HEK293 (cell line): ENCODE measurements around the gene NEDD1.

ENCODE experiments used
- CTCF ChIA-PET: fragments of 350-600 bp; formaldehyde crosslinking; extraction: SDS; loops from one replicate; lab custom pipeline; 2021; ENCODE audit warnings: antibody characterized with exemption; lab: Yijun Ruan, JAX
- POLR2A ChIA-PET: fragments of 300-600 bp; formaldehyde crosslinking; extraction: SDS; loops from one replicate; lab custom pipeline; 2020; ENCODE audit warnings: antibody characterized with exemption, inconsistent platforms; lab: Yijun Ruan, JAX
- H3K27ac ChIP-seq: fragments of 200-500 bp; sonication (Bioruptor generic); 2 replicates; pipeline ENCODE4 v1.5.1; 2014; ENCODE audit warnings: low read depth, low read length, control low read depth, inconsistent platforms; ENCODE audit errors: extremely low read depth
- H3K36me3 ChIP-seq, 2 experiments: fragments of 200-500 bp in 1 of 2; sonication (Bioruptor generic) in 1 of 2; 1 replicate in 1 of 2; 2 replicates in 1 of 2; pipeline ENCODE4 v1.5.1; 2014 to 2017; ENCODE audit warnings: inconsistent platforms in 2 of 2, low read length in 2 of 2; ENCODE audit not compliant: control insufficient read depth in 2 of 2, insufficient read depth in 1 of 2
- H3K4me1 ChIP-seq: fragments of 200-500 bp; sonication (Bioruptor generic); 2 replicates; pipeline ENCODE4 v1.5.1; 2014; ENCODE audit warnings: mild to moderate bottlenecking, low read length, inconsistent platforms; ENCODE audit not compliant: control insufficient read depth, insufficient read depth
- H3K4me3 ChIP-seq: 2 replicates; pipeline ENCODE4 v1.5.1; 2011; ENCODE audit warnings: low read depth, mild to moderate bottlenecking, control low read depth, low read length, moderate library complexity
- H3K9me3 ChIP-seq: fragments of 200-500 bp; sonication (Bioruptor generic); 2 replicates; pipeline ENCODE4 v1.5.1; 2014; ENCODE audit warnings: low read depth, low read length, inconsistent platforms; ENCODE audit not compliant: control insufficient read depth, insufficient read depth
- SCRT1 ChIP-seq: fragments of 450-650 bp; formaldehyde crosslinking; IDR thresholded peaks from 2 replicates; pipeline ENCODE4 v1.5.1; 2016; ENCODE audit warnings: missing biosample characterization, missing genetic modification characterization, borderline replicate concordance
- SCRT2 ChIP-seq: fragments of 450-650 bp; formaldehyde crosslinking; IDR thresholded peaks from 2 replicates; pipeline ENCODE4 v1.5.1; 2016; ENCODE audit warnings: missing biosample characterization, missing genetic modification characterization
- TCF7L2 ChIP-seq: IDR thresholded peaks from 2 replicates; pipeline ENCODE4 v1.6.1; 2011; ENCODE audit warnings: low read depth, mild to moderate bottlenecking, inconsistent platforms, low read length, moderate library complexity, borderline replicate concordance
- TRIM28 ChIP-seq: IDR thresholded peaks from 2 replicates; pipeline ENCODE4 v1.6.1; 2011; ENCODE audit warnings: low read length, control low read depth, borderline replicate concordance
- ZBTB1 ChIP-seq: fragments of 450-650 bp; formaldehyde crosslinking; IDR thresholded peaks from 2 replicates; pipeline ENCODE4 v1.5.1; 2016; ENCODE audit warnings: missing biosample characterization, missing genetic modification characterization
- ZBTB8A ChIP-seq: fragments of 450-650 bp; formaldehyde crosslinking; IDR thresholded peaks from 2 replicates; pipeline ENCODE4 v1.5.1; 2016; ENCODE audit warnings: missing biosample characterization, missing genetic modification characterization
- ZFP41 ChIP-seq: fragments of 450-650 bp; formaldehyde crosslinking; IDR thresholded peaks from 2 replicates; pipeline ENCODE4 v1.5.1; 2016; ENCODE audit warnings: missing biosample characterization, missing genetic modification characterization, borderline replicate concordance
- ZFP69B ChIP-seq: fragments of 450-650 bp; formaldehyde crosslinking; IDR thresholded peaks from 2 replicates; pipeline ENCODE4 v1.5.1; 2016; ENCODE audit warnings: missing biosample characterization, missing genetic modification characterization
- ZNF133 ChIP-seq: fragments of 450-650 bp; formaldehyde crosslinking; IDR thresholded peaks from 2 replicates; pipeline ENCODE4 v1.5.1; 2016; ENCODE audit warnings: missing biosample characterization, missing genetic modification characterization
- ZNF175 ChIP-seq: fragments of 450-650 bp; formaldehyde crosslinking; IDR thresholded peaks from 2 replicates; pipeline ENCODE4 v1.5.1; 2016; ENCODE audit warnings: missing biosample characterization, missing genetic modification characterization
- ZNF274 ChIP-seq, 2 experiments: fragments of 200-500 bp in 1 of 2; fragments of 450-650 bp in 1 of 2; sonication (Bioruptor generic) in 1 of 2; formaldehyde crosslinking in 1 of 2; IDR thresholded peaks; 2 replicates each; pipeline versions ENCODE4 v1.5.1 to v1.6.1; 2014 to 2016; ENCODE audit warnings: borderline replicate concordance in 1 of 2, inconsistent platforms in 1 of 2, low read length in 1 of 2, missing biosample characterization in 1 of 2, missing genetic modification characterization in 1 of 2
- ZNF391 ChIP-seq: fragments of 450-650 bp; formaldehyde crosslinking; IDR thresholded peaks from 2 replicates; pipeline ENCODE4 v1.5.1; 2016; ENCODE audit warnings: low read depth, missing biosample characterization, missing genetic modification characterization, borderline replicate concordance
- ZNF404 ChIP-seq: fragments of 450-650 bp; formaldehyde crosslinking; IDR thresholded peaks from 2 replicates; pipeline ENCODE4 v1.5.1; 2017; ENCODE audit warnings: missing biosample characterization, missing genetic modification characterization
- ZNF423 ChIP-seq: fragments of 450-650 bp; formaldehyde crosslinking; IDR thresholded peaks from 2 replicates; pipeline ENCODE4 v1.5.1; 2016; ENCODE audit warnings: missing biosample characterization, missing genetic modification characterization
- ZNF510 ChIP-seq: fragments of 450-650 bp; formaldehyde crosslinking; IDR thresholded peaks from 2 replicates; pipeline ENCODE4 v1.5.1; 2018; ENCODE audit warnings: mild to moderate bottlenecking, missing genetic modification characterization, missing biosample characterization; ENCODE audit not compliant: insufficient replicate concordance
- ZNF521 ChIP-seq: fragments of 450-650 bp; formaldehyde crosslinking; IDR thresholded peaks from 2 replicates; pipeline ENCODE4 v1.5.1; 2017; ENCODE audit warnings: missing biosample characterization, mild to moderate bottlenecking, missing genetic modification characterization
- ZNF623 ChIP-seq: fragments of 450-650 bp; formaldehyde crosslinking; IDR thresholded peaks from 2 replicates; pipeline ENCODE4 v1.5.1; 2016; ENCODE audit warnings: missing biosample characterization, missing genetic modification characterization
- ZNF629 ChIP-seq: fragments of 450-650 bp; formaldehyde crosslinking; IDR thresholded peaks from 2 replicates; pipeline ENCODE4 v1.5.1; 2017; ENCODE audit warnings: missing biosample characterization, missing genetic modification characterization
- ZNF660 ChIP-seq: fragments of 450-650 bp; IDR thresholded peaks from 2 replicates; pipeline ENCODE4 v1.5.1; 2018; ENCODE audit warnings: missing biosample characterization, mild to moderate bottlenecking, missing genetic modification characterization
- TF ChIP-seq, protein P1 (sequence below): IDR thresholded peaks from 2 replicates; pipeline ENCODE4 v1.6.1; 2011; ENCODE audit warnings: mild to moderate bottlenecking, low read depth, low read length, borderline replicate concordance
- TF ChIP-seq, protein P2 (sequence below): fragments of 450-650 bp; formaldehyde crosslinking; IDR thresholded peaks from 2 replicates; pipeline ENCODE4 v1.5.1; 2016; ENCODE audit warnings: missing biosample characterization, missing genetic modification characterization
- TF ChIP-seq, protein P3 (sequence below): fragments of 450-650 bp; formaldehyde crosslinking; IDR thresholded peaks from 2 replicates; pipeline ENCODE4 v1.5.1; 2016; ENCODE audit warnings: missing biosample characterization, missing genetic modification characterization

Gene NEDD1

DNA sequence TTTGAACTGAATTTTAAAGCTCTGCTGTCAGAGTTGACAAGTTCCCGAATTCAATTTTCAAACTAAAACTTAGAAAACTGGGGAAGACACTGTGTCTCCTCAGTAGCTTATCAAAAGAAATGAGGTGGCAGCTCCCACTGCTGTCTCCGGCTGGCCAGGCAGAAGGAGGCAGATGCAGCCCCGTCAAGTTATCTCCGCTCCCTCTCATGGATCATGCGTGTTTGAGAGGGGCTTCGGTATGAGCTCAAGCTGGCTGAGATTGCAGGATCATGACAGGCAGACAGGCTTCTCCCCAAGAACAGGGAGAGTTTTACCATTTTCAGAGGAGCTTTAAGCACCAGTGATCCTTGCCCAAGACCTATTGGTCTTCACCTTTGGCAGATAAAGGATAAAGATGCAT, 88.8 kb downstream of the NEDD1 start (continued):
- no peak for TF ChIP-seq ZNF521
- no peak for TF ChIP-seq TRIM28
- TF ChIP-seq ZBTB8A: no peak
- no peak for TF ChIP-seq SCRT1 (tag by site-specific recombination)
- TF ChIP-seq ZFP69B (tag by site-specific recombination): no peak

DNA sequence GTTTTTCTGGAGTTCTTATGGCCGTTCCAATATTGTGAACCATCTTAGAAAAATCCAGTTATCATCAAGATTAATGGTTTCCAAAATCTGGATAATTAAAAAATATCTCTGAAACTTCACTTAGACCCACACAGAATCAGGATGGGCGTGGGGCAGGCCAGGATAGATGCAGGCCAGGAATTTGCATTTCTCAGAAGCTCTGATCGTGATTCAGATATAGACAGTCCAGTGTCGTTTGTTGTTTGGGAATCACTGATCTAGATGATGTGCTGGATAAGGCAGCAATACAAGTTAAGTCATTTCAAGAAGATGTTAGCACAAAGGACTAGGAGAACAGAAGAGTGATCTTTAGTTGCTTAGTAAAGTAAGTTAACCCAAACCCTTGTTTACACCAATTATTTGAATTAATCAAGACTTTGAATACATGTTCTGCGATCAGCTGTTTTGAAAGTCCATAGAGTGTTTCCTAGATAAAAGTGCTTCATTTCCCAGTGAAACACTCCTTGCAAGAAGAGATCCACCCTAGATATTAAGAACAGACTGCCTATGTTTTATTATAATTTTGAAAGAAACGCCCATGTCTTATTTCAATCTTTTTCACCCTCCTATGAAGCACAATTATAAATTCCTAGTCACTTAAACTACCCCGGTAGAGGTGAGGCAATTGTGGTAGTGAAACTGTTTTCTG, 90.9 kb downstream of the NEDD1 start:
- H3K36me3 ChIP-seq: no peaks in the 10 kb centered on the region
- no peaks in the 10 kb centered on the region for H3K9me3 ChIP-seq
- TF ChIP-seq, protein P1, sequence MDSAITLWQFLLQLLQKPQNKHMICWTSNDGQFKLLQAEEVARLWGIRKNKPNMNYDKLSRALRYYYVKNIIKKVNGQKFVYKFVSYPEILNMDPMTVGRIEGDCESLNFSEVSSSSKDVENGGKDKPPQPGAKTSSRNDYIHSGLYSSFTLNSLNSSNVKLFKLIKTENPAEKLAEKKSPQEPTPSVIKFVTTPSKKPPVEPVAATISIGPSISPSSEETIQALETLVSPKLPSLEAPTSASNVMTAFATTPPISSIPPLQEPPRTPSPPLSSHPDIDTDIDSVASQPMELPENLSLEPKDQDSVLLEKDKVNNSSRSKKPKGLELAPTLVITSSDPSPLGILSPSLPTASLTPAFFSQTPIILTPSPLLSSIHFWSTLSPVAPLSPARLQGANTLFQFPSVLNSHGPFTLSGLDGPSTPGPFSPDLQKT: no peak
- TF ChIP-seq ZNF274 (IDR thresholded peaks at IDR 0.05; ENCODE audit: low read length) (no peak), ZNF274 (tag by site-specific recombination; IDR thresholded peaks at IDR 0.05; ENCODE audit: borderline replicate concordance) (no peak), ZNF175 (no peak), ZNF404 (tag by site-specific recombination) (no peak), ZNF629 (no peak), ZNF623 (tag by site-specific recombination) (no peak), ZNF660 (tag by site-specific recombination) (no peak), ZBTB1 (tag by site-specific recombination) (no peak), ZNF133 (tag by site-specific recombination) (no peak), ZFP41 (tag by site-specific recombination) (no peak), ZNF510 (tag by site-specific recombination) (no peak), SCRT2 (tag by site-specific recombination) (no peak), TCF7L2 (no peak), ZNF391 (tag by site-specific recombination) (no peak), ZNF423 (tag by site-specific recombination) (no peak)
- TF ChIP-seq, protein P2, sequence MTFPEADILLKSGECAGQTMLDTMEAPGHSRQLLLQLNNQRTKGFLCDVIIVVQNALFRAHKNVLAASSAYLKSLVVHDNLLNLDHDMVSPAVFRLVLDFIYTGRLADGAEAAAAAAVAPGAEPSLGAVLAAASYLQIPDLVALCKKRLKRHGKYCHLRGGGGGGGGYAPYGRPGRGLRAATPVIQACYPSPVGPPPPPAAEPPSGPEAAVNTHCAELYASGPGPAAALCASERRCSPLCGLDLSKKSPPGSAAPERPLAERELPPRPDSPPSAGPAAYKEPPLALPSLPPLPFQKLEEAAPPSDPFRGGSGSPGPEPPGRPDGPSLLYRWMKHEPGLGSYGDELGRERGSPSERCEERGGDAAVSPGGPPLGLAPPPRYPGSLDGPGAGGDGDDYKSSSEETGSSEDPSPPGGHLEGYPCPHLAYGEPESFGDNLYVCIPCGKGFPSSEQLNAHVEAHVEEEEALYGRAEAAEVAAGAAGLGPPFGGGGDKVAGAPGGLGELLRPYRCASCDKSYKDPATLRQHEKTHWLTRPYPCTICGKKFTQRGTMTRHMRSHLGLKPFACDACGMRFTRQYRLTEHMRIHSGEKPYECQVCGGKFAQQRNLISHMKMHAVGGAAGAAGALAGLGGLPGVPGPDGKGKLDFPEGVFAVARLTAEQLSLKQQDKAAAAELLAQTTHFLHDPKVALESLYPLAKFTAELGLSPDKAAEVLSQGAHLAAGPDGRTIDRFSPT (tag by site-specific recombination): no peak
- TF ChIP-seq, protein P3, sequence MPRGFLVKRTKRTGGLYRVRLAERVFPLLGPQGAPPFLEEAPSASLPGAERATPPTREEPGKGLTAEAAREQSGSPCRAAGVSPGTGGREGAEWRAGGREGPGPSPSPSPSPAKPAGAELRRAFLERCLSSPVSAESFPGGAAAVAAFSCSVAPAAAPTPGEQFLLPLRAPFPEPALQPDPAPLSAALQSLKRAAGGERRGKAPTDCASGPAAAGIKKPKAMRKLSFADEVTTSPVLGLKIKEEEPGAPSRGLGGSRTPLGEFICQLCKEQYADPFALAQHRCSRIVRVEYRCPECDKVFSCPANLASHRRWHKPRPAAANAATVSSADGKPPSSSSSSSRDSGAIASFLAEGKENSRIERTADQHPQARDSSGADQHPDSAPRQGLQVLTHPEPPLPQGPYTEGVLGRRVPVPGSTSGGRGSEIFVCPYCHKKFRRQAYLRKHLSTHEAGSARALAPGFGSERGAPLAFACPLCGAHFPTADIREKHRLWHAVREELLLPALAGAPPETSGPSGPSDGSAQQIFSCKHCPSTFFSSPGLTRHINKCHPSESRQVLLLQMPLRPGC (tag by site-specific recombination): no peak
- H3K4me1 ChIP-seq: no peaks in the 10 kb centered on the region
- ChIA-PET POLR2A (no interaction called here), CTCF (interaction anchor here (1.6 kb wide), 1 partner anchor 12 kb away, joined by 8 read pairs; no protein-coding TSS in a partner anchor)
- H3K27ac ChIP-seq: no peak overlapping the region
- no peak overlapping the region for H3K4me3 ChIP-seq
